ENCODE measurements around the gene POLE. TPM values are rescaled to one million over a fixed set of nuclear protein-coding genes. Genes with fewer than 3 reads are reported as not detected.

POLE gene
- total RNA-seq, 2 experiments from 2014 or later: 125 to 129 TPM

DNA sequence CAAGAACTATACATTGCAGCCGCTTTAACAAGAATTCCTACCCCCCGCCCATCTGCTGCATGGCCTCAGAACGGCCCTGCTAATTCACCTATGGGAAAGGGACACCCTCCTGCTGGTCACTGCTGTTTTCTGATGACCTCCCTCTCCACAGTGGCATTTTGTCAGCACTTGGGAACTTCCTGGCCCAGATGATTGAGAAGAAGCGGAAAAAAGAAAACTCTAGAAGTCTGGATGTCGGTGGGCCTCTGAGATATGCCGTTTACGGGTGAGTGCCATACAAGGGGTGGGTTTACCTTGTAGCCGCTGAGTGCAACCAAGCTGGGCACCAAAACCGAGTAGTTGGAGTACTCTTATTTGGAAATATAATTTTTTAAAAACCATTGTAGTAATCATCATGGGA, 3.0 kb upstream of the POLE start:
- POLR2A ChIA-PET: no interaction called here
- CTCF ChIA-PET: interaction anchor here (0.6 kb wide), 1 partner anchor 10 kb away, joined by 3 read pairs; no protein-coding TSS in a partner anchor

DNA sequence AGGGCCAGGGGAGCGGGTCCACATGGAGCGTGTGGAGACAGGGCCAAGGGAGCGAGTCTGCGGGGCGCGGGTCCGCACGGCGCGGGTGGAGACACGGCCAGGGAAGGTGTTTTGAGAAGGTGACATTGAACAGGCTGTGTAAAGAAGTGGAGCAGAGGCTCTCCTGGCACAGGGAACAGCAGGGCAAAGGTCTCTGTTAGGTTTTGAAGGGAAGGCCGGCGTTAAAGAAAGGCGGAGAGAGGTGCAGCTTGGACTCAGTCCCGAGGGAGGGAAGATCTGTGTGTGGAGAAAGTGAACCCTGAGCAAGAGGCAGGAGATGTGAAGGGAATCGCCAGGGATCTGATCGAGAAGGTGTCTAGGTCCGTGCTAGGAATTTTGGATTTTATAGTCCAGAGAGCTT, 2.1 kb upstream of the POLE start:
- CTCF ChIA-PET: interaction anchor here (0.6 kb wide), 1 partner anchor 11 kb away, joined by 3 read pairs; no protein-coding TSS in a partner anchor
- POLR2A ChIA-PET: no interaction called here

DNA sequence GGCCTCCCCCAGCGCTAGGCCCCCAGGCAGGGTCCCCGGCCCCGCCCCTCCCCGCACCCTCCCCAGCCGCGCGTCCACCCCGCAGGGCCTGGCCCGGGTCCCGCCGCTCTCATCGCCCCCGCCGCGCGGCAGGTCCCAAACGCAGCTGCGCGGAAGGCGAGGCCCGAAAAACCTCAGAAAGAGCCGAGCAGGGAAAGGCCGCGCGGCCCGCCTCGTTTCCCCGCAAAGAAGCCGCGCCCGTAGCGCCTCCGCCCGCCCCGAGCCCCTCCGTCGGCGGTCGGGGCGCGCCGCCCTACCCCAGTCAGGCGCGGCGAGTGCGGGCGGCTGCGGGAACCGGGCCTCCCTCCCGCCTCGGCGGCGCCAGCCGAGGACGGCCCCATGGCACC, 324 bp downstream of the POLE start:
- POLR2A ChIA-PET: interaction anchor here (0.6 kb wide), 2 partner anchors 43 to 73 kb away, joined by 4 read pairs; no protein-coding TSS in a partner anchor
- CTCF ChIA-PET: no interaction called here

DNA sequence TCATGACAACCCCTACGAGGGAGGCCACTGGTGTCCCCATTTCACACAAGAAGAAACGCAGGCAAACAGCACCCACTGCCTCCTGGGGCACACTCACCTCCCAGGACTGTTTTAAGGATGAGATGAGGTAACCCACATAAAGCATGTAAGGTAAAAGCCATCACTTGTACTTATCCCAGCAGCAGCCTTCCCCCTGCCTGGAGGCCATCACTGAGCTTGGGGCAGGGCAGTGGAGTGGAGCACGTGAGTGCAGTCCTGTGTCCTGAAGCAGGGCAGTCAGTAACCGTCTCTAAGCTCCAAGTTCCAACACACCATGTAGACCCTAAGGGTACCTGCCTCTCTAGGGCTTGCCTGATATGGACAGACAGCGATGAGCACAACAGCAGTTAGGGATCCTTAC, 1.7 kb downstream of the POLE start:
- ChIA-PET POLR2A (interaction anchor here (0.6 kb wide), 1 partner anchor 185 kb away, joined by 6 read pairs; no protein-coding TSS in a partner anchor), CTCF (no interaction called here)

DNA sequence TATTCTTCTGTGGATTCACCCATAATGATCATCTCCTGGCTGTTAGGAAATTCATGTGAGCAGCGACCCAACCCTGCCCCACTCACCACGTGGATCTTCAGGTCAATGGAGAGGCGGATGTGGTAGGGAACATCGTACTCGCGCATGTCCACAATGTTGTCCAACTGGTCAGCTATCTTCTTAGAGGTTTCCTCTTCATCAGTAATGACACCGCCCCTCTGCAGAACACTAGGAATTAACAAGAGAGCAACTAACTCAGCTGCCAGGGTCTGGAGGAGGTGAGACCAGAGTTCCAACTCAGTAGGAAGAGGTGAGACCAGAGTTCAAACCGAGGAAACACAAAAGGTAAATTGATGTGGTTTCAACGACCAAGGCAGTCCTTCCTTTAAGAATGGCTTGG, 9.7 kb downstream of the POLE start:
- ChIA-PET POLR2A (no interaction called here), CTCF (no interaction called here)

DNA sequence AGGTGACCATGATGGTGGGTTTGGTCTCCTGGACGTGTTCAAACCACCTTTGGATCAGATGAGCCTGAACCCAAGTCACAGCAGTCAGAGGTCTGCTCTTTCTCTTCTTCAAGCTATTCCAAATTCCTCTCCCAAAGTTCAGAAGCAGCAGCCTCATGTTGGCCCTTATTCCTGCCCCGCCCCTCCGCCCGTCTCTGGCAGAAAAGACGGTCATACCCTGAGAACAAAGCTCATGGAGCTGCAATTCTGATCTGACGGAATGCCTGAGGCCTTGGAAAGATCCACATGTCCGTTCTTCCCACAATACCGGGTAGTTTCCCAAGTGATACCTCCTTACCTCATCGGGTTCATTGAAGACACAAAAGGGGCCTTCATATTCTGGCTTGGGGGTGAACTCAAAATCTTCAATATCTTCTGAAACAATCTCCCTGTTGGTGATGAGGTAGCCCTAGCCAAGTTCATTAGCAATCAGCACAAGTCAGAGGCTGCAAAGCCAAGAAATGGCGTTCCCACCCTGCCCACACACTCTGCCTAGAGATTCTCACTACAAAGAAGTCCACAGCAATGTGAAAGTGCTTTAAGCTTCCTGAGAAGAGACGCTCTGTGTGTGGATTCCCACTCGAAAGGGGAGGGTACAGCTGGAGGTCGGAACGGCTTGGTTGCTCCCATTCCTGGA, 11.2 kb downstream of the POLE start:
- ChIA-PET POLR2A (no interaction called here), CTCF (no interaction called here)

DNA sequence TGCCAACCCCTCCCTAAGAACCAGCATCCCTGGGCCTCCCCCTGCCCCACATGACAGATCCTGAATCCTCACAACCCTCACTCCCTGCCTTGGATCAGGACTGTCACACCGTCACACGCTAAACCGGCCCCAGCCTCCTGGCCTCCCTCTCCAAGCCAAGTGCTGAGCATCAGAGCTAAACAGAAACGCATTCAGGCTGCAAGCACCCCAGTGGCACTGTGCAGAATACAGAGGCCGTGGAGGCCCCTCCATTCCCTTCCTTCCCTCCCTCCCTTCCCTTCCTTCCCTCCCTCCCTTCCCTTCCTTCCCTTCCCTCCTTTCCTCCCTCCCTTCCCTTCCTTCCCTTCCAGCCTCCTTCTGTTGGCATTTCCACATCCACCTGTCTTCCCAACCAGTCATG, 12.6 kb downstream of the POLE start:
- ChIA-PET POLR2A (no interaction called here), CTCF (no interaction called here)

DNA sequence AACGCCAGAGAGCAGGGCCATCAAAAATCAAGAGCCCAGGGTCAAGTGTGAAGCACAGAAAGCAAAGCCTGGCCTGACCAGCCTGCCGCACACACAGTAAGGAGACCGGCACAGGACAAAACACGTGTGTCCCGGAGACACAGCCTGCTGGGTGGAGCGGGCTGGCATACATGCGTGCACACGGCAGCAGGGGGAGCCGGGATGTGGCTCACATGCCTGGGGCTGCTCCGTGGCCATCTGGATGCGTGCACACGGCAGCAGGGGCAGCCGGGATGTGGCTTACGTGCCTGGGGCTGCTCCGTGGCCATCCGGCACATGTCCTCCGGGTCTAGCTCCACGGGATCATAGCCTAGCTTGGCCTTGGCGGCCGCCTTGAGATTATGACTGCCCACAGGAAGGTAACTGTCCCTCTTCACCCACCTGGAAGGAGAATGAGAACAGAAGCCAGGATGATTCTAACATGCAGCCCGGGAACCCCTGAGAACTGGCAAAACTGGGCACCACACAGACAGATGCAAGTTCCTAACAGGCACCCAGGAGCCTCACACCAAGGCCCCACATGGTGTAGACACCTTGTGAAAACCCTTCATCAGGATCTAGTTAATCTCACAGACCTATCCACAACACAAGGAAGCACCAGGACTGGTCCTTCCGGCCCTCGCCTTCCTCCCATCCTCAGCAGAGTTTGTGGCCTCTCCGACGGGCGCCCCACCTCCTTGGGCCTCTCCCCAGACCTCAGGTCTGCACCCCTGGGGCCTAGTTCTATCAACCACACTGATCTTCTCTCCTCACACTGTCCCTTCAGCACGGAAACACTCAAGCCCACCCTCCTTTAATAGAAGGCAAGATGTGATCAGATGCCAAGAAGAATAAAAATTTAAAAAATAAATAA, 13.6 kb downstream of the POLE start:
- POLR2A ChIA-PET: interaction anchor here (0.6 kb wide), 1 partner anchor 22 kb away, joined by 3 read pairs; no protein-coding TSS in a partner anchor
- CTCF ChIA-PET: no interaction called here

DNA sequence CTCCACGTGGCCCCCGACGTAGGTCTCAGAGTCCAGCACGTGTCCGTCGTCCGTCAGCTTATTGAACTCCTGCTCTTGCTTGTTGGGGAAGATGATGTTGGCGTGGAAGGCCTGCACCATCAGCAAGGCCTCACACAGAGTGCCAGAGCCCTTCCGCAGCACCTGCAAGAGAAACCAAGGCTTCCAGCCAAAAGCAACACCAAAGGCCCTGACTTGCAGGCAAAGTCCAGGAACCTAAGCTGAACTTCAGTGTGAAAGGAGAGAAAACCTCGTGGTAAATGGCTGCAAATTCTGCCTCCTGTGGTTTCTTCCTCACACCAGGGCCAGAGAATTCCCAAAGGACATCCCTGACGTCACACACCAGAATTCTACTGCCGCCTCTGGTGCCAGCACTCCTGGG, 14.5 kb downstream of the POLE start:
- CTCF ChIA-PET: no interaction called here
- POLR2A ChIA-PET: no interaction called here

DNA sequence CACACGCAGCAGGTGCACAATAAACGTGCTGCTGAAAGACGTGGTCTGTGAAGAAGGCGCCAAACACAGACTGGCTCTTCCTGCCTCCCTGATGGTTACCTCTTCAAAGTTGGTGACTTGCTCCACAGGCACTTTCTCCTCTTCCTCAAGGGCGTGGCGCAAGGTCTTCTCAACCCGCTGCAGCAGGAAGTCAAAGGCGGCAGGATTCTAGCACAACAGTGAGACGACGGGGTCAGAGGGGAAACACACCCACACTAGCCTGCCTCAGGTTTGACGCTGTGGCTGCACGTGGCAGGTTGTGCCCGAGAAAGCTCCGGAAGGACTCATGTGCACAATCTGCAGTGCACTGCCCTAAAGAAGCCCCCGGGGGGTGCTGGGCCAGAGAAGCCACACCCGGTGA, 15.0 kb downstream of the POLE start:
- POLR2A ChIA-PET: no interaction called here

DNA sequence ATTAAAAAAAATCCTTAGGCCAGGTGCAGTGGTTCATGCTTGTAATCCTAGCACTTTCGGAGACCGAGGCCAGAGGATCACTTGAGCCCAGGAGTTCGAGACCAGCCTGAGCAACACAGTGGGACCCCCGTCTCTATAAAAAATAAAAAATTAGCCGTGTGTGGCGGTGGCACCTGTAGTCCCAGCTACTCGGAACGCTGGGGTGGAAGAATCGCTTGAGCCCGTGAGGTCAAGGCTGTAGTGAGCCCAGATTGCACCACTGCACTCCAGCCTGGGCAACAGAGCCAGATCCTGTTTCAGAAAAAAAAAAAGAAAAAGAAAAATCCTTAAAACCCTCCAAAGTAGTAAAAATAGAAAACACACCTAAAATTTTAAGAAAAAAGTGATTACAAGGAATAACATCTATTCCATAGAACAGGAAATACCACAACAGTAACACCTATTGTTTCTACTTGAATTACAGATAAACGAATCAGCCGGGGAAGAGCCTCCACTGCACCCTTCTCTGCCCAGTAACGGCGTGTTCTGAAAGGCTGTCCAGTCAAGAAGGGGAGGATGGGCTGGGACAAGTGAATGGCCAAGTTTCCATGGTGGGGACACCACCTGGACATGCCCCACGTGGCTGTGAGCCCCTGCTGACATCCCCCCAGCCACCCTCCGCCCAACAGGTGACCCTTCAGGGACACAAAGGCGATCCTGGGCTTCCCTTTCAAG, 17.8 kb downstream of the POLE start:
- ChIA-PET CTCF (no interaction called here), POLR2A (no interaction called here)

More for the DNA sequence above, 15.0 kb downstream of the POLE start:
- CTCF ChIA-PET: no interaction called here

DNA sequence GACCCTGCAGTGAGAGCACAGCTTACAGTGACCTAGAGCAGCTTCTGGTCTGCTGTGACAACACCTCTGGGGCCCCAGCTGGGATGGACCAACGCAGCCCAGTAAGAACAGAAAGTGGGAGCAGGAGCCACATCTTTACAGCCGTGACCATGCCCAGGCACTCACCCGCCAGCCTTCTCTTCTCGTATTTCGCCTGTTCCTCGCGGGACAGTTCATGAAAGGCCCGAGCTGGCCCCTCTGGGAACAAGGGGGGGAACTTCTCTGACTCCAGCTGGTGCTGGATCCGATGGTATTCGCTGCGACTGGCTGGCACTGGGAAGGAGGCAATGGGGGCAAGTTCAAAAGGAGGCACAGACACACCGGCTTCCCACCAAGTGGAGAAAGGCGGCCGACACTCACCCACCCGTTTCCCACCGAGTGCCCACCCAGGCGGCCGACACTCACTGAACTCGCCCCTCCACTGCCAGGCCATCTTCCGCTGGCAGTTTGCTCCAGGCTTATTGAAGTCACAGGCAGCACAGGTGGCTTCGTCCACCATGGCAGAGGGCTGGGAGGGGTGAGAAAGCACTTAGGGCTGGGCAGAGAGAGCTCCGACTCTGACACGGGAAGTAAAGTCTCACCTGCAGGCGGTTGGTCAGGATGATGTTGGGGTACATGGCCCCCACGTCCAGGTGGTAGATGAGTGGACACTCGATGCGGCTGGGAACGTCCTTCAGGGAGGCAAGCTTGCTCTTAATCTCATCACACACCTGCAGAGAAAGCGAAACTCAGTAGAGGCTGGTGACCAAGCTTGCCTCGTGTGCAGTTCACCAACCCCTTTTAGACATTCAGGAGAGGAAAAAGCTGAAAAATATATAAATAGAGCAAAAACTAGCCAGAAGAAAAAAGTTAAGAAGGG, 18.7 kb downstream of the POLE start:
- ChIA-PET CTCF (no interaction called here), POLR2A (no interaction called here)

DNA sequence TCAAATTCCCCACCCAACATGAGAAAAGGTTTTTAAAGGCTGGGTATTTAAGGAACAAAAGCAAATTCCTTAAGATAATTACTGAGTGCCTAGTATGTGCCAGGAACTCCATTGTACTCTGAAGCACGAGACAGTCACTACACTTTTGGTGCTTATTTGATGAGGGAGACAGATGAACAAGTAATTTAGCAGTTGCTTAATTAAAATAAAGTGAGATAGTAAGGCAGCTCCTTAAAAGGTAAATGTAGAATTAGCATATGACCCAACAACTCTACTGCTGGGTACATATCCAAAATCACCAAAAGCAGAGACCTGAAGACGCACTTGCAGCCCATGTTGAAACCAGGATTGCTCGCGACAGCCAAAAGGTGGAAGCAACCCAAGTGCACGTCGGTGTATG, 21.3 kb downstream of the POLE start:
- ChIA-PET POLR2A (no interaction called here), CTCF (no interaction called here)

DNA sequence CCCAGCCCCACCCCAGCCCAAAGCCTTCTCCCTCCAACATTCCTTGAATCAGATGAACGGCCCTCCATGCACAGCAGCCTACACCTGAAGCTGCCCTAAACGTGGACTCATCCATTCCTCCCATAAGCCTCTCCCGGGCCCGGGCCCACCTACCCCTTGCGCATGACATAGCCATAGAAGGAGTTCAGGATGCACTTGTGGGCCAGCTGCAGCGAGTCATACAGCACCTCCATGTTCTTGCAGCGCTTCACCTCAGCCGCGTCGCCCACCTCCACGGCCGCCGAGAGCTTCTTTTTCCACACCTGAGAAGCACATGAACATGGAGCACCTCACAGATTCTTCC, 22.0 kb downstream of the POLE start:
- CTCF ChIA-PET: no interaction called here
- POLR2A ChIA-PET: no interaction called here

DNA sequence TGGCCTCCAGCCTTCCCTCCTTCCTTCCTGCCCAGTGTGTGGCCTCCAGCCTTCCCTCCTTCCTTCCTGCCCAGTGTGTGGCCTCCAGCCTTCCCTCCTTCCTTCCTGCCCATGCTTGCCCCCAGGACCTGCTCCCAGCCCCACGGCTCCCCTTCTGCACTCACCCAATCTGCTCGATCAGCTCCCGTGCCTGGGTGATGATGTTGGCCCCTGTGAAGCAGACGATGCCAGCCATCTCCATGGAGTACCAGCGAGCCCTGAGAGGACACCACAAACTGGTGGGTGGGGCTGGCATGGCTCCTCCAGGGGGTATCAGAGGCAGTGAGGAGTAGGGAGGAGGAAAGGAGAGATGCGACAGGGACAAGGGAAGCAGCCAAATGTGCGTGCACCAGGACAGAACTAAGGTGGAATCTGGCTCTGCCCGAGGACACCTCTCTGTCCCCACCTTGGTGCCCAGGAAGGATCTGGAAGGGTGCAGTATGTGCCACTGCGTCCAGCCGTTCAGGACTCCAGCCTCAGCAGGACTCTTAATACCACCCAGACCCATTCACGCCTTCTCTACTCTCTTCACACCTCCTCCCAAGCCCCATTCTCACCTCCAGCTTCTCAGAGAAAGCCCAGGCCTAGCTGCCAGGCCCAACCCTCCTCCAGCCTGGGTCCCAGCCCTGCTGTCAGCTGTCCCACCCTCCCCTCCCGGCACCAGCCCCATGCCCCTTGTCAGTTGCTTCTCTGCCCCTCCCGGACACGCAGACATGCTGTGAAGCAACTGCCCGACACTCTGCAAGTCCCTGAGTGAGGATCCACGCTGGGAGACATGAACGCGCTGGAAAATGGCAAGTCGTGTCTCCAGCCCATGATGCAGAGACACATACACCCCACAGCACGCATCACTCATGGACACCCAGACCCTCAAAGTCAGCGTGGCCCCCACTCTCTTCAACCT, 22.7 kb downstream of the POLE start:
- CTCF ChIA-PET: no interaction called here

DNA sequence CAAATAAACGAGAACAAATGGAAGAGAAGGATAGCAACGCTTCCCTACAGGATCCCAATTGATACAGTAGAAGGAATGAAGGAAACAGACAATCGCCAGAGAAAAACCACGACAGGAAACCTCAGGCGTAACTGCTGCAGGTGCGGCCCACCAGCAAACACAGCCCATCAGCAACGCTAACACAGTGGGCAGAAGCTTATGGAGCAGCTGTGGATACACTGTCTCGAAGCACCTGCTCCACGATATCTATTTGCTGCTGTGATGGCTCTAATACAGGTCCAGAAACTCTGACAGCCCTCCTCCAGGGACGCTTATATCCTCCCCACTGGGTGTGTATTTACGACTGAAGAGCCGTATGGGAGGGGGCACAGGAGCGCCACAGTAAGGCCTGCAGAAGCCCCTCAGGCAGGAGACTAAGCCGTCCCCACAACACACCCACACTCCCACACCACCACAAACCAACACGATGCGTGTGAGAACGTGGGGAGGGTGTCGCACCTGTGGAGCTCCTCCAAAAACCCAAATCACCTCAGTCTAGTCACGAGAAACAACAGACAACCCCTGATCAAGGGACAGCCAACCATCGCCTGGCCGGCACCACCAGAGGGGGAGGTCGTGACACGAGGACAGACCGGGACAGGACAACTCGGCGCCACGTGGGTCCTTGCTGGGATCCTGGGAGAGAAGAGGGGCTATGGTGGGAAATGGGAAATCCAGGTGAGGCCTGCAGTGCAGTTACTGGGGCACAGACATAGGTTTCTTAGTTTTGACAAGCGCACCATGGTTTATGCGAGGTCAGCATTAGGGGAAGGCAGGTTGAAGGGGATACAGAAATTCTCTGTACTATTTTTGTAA, 24.0 kb downstream of the POLE start:
- CTCF ChIA-PET: interaction anchor here (0.8 kb wide), 1 partner anchor 102 kb away, joined by 4 read pairs; no protein-coding TSS in a partner anchor
- POLR2A ChIA-PET: no interaction called here

More for the DNA sequence above, 22.7 kb downstream of the POLE start:
- POLR2A ChIA-PET: no interaction called here

DNA sequence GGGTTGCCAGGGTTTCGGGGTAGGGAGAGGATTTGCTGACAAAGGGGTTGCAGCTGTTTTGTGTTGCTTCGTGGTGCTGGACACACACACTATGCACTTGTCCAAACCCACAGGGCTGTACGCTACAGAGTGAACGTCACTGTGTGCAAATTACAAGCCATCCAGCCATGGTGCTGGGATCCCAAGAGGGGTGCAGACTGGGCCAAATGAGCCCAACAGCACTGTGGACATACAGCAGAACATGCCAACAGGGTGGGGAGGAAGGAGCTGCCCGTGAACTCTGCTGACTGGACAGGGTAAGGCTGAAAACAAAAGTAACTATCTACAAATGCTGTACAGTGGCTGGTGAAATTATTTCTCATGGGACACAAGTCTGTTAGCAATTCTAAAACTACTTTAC, 25.2 kb downstream of the POLE start:
- ChIA-PET CTCF (interaction anchor here (0.6 kb wide), 1 partner anchor 232 kb away, joined by 3 read pairs; no protein-coding TSS in a partner anchor), POLR2A (interaction anchor here (0.5 kb wide), 1 partner anchor 96 kb away, joined by 5 read pairs; no protein-coding TSS in a partner anchor)

DNA sequence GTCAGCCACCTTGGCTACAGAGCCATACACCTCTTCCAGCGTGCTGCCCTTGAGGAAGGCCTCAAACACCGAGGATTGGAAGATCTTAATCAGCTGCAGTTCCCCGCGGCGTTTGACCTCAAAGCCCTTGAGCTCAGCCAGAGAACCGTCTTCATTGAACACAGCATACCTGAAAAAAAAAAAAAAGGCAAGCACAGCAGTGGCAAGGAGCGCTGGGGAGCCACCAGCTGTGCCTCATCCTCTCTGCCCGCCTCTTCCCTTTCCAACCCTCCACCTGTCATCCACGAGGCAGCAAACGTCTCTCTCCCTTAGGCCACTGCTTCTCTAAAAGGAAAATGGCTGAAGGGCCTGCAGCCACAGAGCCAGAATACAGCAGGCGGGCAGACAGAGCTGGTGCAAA, 26.1 kb downstream of the POLE start:
- ChIA-PET POLR2A (no interaction called here), CTCF (no interaction called here)
